MM.1S (cell line): ENCODE measurements around the gene JUN.

ENCODE experiments used
- CTCF ChIP-seq: fragments of 300-600 bp; sonication (generic); IDR thresholded peaks from 2 replicates; pipeline ENCODE4 v1.5.1; 2016; ENCODE audit warnings: antibody characterized with exemption, low read length, mixed read lengths
- EZH2 ChIP-seq: fragments of 300-600 bp; sonication (generic); optimal IDR thresholded peaks from 2 replicates; pipeline ENCODE3; 2017; ENCODE audit warnings: low read depth, mild to moderate bottlenecking, antibody characterized with exemption, low read length, mixed read lengths

DNA sequence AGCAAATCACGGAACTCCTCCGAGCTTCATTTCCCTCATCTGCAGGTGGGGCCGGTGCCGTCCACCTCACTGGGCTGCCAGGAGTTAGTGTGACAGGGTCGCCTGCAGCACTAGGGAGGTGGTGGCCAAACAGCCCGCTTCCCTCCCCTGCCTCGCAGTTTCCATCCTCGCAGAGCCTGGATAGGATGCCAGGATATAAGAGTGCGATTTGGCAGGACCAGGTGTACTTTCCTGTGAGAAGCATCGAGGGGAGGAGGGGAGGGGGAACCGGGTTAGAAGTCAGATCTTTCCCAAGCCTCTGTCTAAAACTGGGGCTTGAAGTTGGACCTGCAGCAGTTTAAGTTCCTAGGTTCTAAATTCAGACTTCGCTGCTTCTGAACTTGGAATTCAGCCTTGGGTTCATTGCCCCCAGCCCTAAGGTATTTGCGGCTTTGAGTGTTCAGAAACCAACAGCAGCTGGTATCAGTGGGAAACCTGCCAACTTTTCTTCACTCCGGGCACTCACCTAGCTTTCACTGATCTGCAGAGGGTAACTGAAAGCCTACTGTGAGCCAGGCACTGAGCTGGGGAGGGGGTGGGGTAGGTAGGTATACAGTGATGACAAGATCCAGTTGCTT is 1.7 kb upstream of the JUN start:
- no peak for TF ChIP-seq CTCF
- no peak for TF ChIP-seq EZH2
